ENCODE results near the gene BTBD18. TPM values are rescaled to one million over a fixed set of nuclear protein-coding genes. Genes with fewer than 3 reads are reported as not detected.

The BTBD18 gene
- polyA plus RNA-seq, 1 donor (not counting 4 experiments of a cell fraction or from before 2014, with no cell fraction given), result not detected

DNA sequence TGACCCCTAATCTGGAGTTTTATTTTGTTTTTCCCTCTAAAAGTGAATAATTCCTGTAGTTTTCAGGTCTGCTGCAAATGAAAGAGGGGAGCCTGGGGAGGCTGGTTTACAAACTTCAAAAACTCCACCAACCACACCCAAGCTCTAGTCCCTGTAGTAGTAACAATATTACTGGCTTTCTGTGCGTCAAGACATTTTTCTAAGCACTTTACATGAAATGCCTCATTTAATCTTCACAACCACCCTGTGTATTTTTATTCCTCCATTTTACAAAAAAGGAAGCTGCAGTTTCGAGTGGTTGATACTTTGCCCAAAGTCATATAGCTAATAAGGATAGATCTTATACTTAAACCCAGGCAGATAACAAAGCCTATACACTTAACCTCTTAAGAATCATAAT is 33.5 kb upstream of the BTBD18 start:
- Histone ChIP-seq H3K4me1 (ENCODE audit: control insufficient read depth, extremely low read depth, insufficient read depth, low read length) (peaks cover 56% of the 10 kb centered on the region), H4K20me1 (ENCODE audit: control insufficient read depth, extremely low read depth, insufficient read depth, low read length) (peaks cover 5% of the 10 kb centered on the region), H3K36me3 (ENCODE audit: control insufficient read depth in 2 of 2, extremely low read depth in 1 of 2, insufficient read depth in 2 of 2, low read length in 2 of 2) (peaks cover 0 to 3% of the 10 kb centered on the region in 2 experiments), H3K4me3 (ENCODE audit: control insufficient read depth in 2 of 3, extremely low read depth in 1 of 3, insufficient read depth in 2 of 3, low read depth in 1 of 3, low read length in 3 of 3) (no peak overlapping the region), H2AFZ (ENCODE audit: control insufficient read depth, low read length) (no peak overlapping the region), H3K9me1 (ENCODE audit: control insufficient read depth, extremely low read depth, insufficient read depth, low read length) (peaks cover 3% of the 10 kb centered on the region), H3K9me3 (ENCODE audit: control insufficient read depth, low read depth, low read length) (no peaks in the 10 kb centered on the region), H3K79me2 (ENCODE audit: control insufficient read depth, insufficient read depth, low read length) (peaks cover 95% of the 10 kb centered on the region), H3K4me2 (ENCODE audit: control insufficient read depth, extremely low read depth, insufficient read depth, low read depth, low read length) (no peak overlapping the region), H3K27me3 (ENCODE audit: control insufficient read depth, extremely low read depth, insufficient read depth, low read length) (no peaks in the 10 kb centered on the region), H3K27ac (ENCODE audit: control insufficient read depth, insufficient read depth, low read length) (no peak overlapping the region), H3K9ac (ENCODE audit: control insufficient read depth, extremely low read depth, insufficient read depth, low read length) (no peak overlapping the region)
- no peak for FAIRE-seq
- TF ChIP-seq EZH2 (IDR thresholded peaks at IDR 0.05; ENCODE audit: low read length), result no peak
- TF ChIP-seq, protein P1, sequence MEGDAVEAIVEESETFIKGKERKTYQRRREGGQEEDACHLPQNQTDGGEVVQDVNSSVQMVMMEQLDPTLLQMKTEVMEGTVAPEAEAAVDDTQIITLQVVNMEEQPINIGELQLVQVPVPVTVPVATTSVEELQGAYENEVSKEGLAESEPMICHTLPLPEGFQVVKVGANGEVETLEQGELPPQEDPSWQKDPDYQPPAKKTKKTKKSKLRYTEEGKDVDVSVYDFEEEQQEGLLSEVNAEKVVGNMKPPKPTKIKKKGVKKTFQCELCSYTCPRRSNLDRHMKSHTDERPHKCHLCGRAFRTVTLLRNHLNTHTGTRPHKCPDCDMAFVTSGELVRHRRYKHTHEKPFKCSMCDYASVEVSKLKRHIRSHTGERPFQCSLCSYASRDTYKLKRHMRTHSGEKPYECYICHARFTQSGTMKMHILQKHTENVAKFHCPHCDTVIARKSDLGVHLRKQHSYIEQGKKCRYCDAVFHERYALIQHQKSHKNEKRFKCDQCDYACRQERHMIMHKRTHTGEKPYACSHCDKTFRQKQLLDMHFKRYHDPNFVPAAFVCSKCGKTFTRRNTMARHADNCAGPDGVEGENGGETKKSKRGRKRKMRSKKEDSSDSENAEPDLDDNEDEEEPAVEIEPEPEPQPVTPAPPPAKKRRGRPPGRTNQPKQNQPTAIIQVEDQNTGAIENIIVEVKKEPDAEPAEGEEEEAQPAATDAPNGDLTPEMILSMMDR (optimal IDR thresholded peaks at IDR 0.05 in 1 of 3, IDR thresholded peaks at IDR 0.05 in 1 of 3, conservative IDR thresholded peaks at IDR 0.05 in 1 of 3; ENCODE audit: extremely low read depth in 1 of 3, insufficient read depth in 2 of 3, low read length in 3 of 3), result no peak
- dilution Hi-C loops (cut with MboI; ENCODE audit: extremely low pct_ligation_motif_present, low sequenced_read_pairs), result no loop called here
- DNase-seq (ENCODE audit: low read depth, low spot score), result no peak

DNA sequence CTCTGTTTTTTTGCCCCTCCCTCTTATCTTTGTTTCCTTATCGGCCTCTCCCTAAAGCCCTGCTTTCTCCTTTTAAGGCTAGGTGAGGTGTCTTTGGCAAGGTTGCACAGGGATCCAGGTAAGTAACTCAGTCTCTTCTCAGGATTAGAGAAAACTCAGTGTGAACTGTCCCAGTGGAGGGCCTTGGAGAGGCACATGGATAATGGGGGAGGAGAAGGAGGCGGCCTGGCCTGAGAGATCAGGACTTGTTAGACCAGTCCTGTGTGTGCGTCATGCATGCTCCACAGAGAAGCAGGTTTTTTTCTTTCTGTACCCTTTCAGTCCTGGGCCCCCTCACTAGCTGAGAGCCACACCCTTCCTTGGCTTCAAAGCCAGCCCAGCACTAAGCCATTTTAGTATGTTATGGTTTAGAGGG is 29.9 kb upstream of the BTBD18 start:
- dilution Hi-C loops (cut with MboI; ENCODE audit: extremely low pct_ligation_motif_present, low sequenced_read_pairs), result no loop called here
- H3K4me3 ChIP-seq (ENCODE audit: control insufficient read depth in 2 of 3, extremely low read depth in 1 of 3, insufficient read depth in 2 of 3, low read depth in 1 of 3, low read length in 3 of 3), result peak overlapping the region in 2 of 3 experiments; percentile 23 to 26

More for the DNA sequence above, 29.9 kb upstream of the BTBD18 start:
- Histone ChIP-seq H3K4me2 (ENCODE audit: control insufficient read depth, extremely low read depth, insufficient read depth, low read depth, low read length) (peak overlapping the region; percentile 58), H4K20me1 (ENCODE audit: control insufficient read depth, extremely low read depth, insufficient read depth, low read length) (peaks cover 3% of the 10 kb centered on the region), H3K4me1 (ENCODE audit: control insufficient read depth, extremely low read depth, insufficient read depth, low read length) (peaks cover 64% of the 10 kb centered on the region), H3K9me1 (ENCODE audit: control insufficient read depth, extremely low read depth, insufficient read depth, low read length) (peaks cover 5% of the 10 kb centered on the region), H3K79me2 (ENCODE audit: control insufficient read depth, insufficient read depth, low read length) (peaks cover 91% of the 10 kb centered on the region), H3K36me3 (ENCODE audit: control insufficient read depth in 2 of 2, extremely low read depth in 1 of 2, insufficient read depth in 2 of 2, low read length in 2 of 2) (no peaks in the 10 kb centered on the region), H3K27me3 (ENCODE audit: control insufficient read depth, extremely low read depth, insufficient read depth, low read length) (no peaks in the 10 kb centered on the region), H3K27ac (ENCODE audit: control insufficient read depth, insufficient read depth, low read length) (peak overlapping the region; percentile 85), H3K9ac (ENCODE audit: control insufficient read depth, extremely low read depth, insufficient read depth, low read length) (peak overlapping the region; percentile 54), H2AFZ (ENCODE audit: control insufficient read depth, low read length) (no peak overlapping the region), H3K9me3 (ENCODE audit: control insufficient read depth, low read depth, low read length) (no peaks in the 10 kb centered on the region)
- FAIRE-seq (peak; percentile 46), DNase-seq (ENCODE audit: low read depth, low spot score) (peak; percentile 67)
- TF ChIP-seq EZH2 (IDR thresholded peaks at IDR 0.05; ENCODE audit: low read length), result no peak
- TF ChIP-seq, protein P1 (optimal IDR thresholded peaks at IDR 0.05 in 1 of 3, IDR thresholded peaks at IDR 0.05 in 1 of 3, conservative IDR thresholded peaks at IDR 0.05 in 1 of 3; ENCODE audit: extremely low read depth in 1 of 3, insufficient read depth in 2 of 3, low read length in 3 of 3), result no peak

Measured in keratinocyte (primary cell).